MCF 10A (cell line): ENCODE data around the gene RSL1D1. TPM values are rescaled to one million over a fixed set of nuclear protein-coding genes. Genes with fewer than 3 reads are reported as not detected.

Experiments used
- BruUV-seq: library from RNA; stranded (reverse); fragments of 400-500 nt; replicated peaks from 2 replicates; lab custom pipeline; 2021; lab: Mats Ljungman, UMichigan
- CTCF ChIA-PET: fragments of 300-600 bp; sonication (Branson Sonifier 250); formaldehyde crosslinking; extraction: SDS; loops from one replicate; lab custom pipeline; 2021; ENCODE audit warnings: antibody characterized with exemption, inconsistent platforms; lab: Yijun Ruan, JAX
- POLR2A ChIA-PET: fragments of 300-600, 350-650 bp; sonication (Branson Sonifier 250); formaldehyde crosslinking; extraction: SDS; loops from one replicate; lab custom pipeline; 2020; ENCODE audit warnings: antibody characterized with exemption, inconsistent platforms; lab: Yijun Ruan, JAX
- DNase-seq: peaks from one replicate; pipeline ENCODE4 v3.0.0-alpha.2; 2018; ENCODE audit not compliant: unreplicated experiment
- H3K27ac Mint-ChIP-seq: one replicate; pipeline ENCODE4 v1.8.0; 2022; ENCODE audit warnings: mild to moderate bottlenecking, low read depth, mixed read lengths; ENCODE audit not compliant: unreplicated experiment
- H3K27me3 Mint-ChIP-seq: one replicate; pipeline ENCODE4 v1.8.0; 2022; ENCODE audit warnings: mixed read lengths; ENCODE audit not compliant: insufficient read depth, unreplicated experiment
- H3K36me3 Mint-ChIP-seq: one replicate; pipeline ENCODE4 v1.8.0; 2022; ENCODE audit warnings: mild to moderate bottlenecking, moderate library complexity, mixed read lengths; ENCODE audit not compliant: insufficient read depth, unreplicated experiment
- H3K4me1 Mint-ChIP-seq: one replicate; pipeline ENCODE4 v1.8.0; 2022; ENCODE audit warnings: mixed read lengths; ENCODE audit not compliant: insufficient read depth, unreplicated experiment
- H3K4me3 Mint-ChIP-seq: one replicate; pipeline ENCODE4 v1.8.0; 2022; ENCODE audit warnings: mild to moderate bottlenecking, moderate library complexity, mixed read lengths; ENCODE audit not compliant: unreplicated experiment
- H3K9me3 Mint-ChIP-seq: one replicate; pipeline ENCODE4 v1.8.0; 2022; ENCODE audit warnings: mixed read lengths; ENCODE audit not compliant: unreplicated experiment
- CTCF ChIP-seq: fragments of 200-600 bp; IDR thresholded peaks from one replicate; pipeline ENCODE4 v1.8.0; 2022; ENCODE audit warnings: antibody characterized with exemption, mild to moderate bottlenecking; ENCODE audit not compliant: unreplicated experiment
- intact Hi-C: fragments of 100-400 bp; cut with micrococcal nuclease; formaldehyde crosslinking; loops from 2 replicates; pipeline ENCODE4 v1.14.1; 2022
- total RNA-seq: library from RNA; stranded (reverse); gene quantifications from 2 replicates; pipeline ENCODE4 v1.2.3, GENCODE V29; 2022

The RSL1D1 gene
- total RNA-seq, 1 experiment from 2014 or later = 406 TPM

- Mint-ChIP-seq H3K4me3 (no peak overlapping the region), H3K27me3 (no peaks in the 10 kb centered on the region), H3K4me1 (peaks cover 7% of the 10 kb centered on the region), H3K36me3 (peaks cover 5% of the 10 kb centered on the region), H3K9me3 (no peaks in the 10 kb centered on the region), H3K27ac (no peak overlapping the region)
- no peak for TF ChIP-seq CTCF
- intact Hi-C loops = no loop called here
- DNase-seq = no peak
- no TSS peak for BruUV-seq
- ChIA-PET CTCF (interaction anchor here (0.6 to 0.7 kb wide), 2 partner anchors 379 to 777 kb away, joined by 3 to 9 read pairs; no protein-coding TSS in a partner anchor), POLR2A (interaction anchor here (1.8 to 3.7 kb wide), 2 partner anchors 8 to 29 kb away, joined by 4 to 28 read pairs; partner anchors contain the start of gene ZC3H7A)
Observed at GRCh38 chr16:11805556-11805955, 45.8 kb downstream of the RSL1D1 start.

- no peak for DNase-seq
- intact Hi-C loops = no loop called here
- no peak for TF ChIP-seq CTCF
- ChIA-PET POLR2A (no interaction called here), CTCF (no interaction called here)
- Mint-ChIP-seq H3K4me1 (peaks cover 13% of the 10 kb centered on the region), H3K27ac (no peak overlapping the region), H3K36me3 (peaks cover 10% of the 10 kb centered on the region), H3K4me3 (no peak overlapping the region), H3K9me3 (no peaks in the 10 kb centered on the region), H3K27me3 (no peaks in the 10 kb centered on the region)
- no TSS peak for BruUV-seq
Observed at GRCh38 chr16:11801481-11802021, 49.8 kb downstream of the RSL1D1 start.

GRCh38 chr16:11800382-11800718 lies 51.0 kb downstream of the RSL1D1 start:
- Mint-ChIP-seq H3K4me1 (peaks cover 13% of the 10 kb centered on the region), H3K27me3 (no peaks in the 10 kb centered on the region), H3K27ac (no peak overlapping the region), H3K4me3 (no peak overlapping the region), H3K9me3 (no peaks in the 10 kb centered on the region), H3K36me3 (peaks cover 16% of the 10 kb centered on the region)
- CTCF ChIA-PET = no interaction called here
- TF ChIP-seq CTCF = no peak
- DNase-seq = no peak
- BruUV-seq = no TSS peak
- intact Hi-C loops = no loop called here
- POLR2A ChIA-PET = no interaction called here

GRCh38 chr16:11799509-11800381 lies 51.6 kb downstream of the RSL1D1 start:
- intact Hi-C loops = loop anchor here (5.0 kb wide), 1 partner anchor 57 kb away; the partner anchor contains the start of gene TXNDC11
- no TSS peak for BruUV-seq
- Mint-ChIP-seq H3K4me3 (no peak overlapping the region), H3K4me1 (peaks cover 19% of the 10 kb centered on the region), H3K27ac (no peak overlapping the region), H3K36me3 (peaks cover 20% of the 10 kb centered on the region), H3K27me3 (no peaks in the 10 kb centered on the region), H3K9me3 (no peaks in the 10 kb centered on the region)
- TF ChIP-seq CTCF = no peak
- CTCF ChIA-PET = interaction anchor here (0.8 to 2.8 kb wide), 4 partner anchors 12 to 85 kb away, joined by 3 to 24 read pairs (median 9); partner anchors contain the start of gene TXNDC11
- DNase-seq = no peak
- POLR2A ChIA-PET = interaction anchor here (0.6 to 4.8 kb wide), 4 partner anchors 18 to 77 kb away, joined by 3 to 115 read pairs (median 14); partner anchors contain the start of gene RSL1D1
